A673 (cell line): Measurements from ENCODE around the gene SPEF1.

ENCODE experiments used
- EZH2 ChIP-seq: fragments of 200-600 bp; sonication (generic); IDR thresholded peaks from 2 replicates; pipeline ENCODE4 v1.6.1; 2017; ENCODE audit warnings: borderline replicate concordance, low read depth, mild to moderate bottlenecking, mixed read lengths, antibody characterized with exemption, low read length; ENCODE audit not compliant: poor library complexity, severe bottlenecking
- TF ChIP-seq, protein P1 (sequence below): fragments of 300-800, 200-600 bp; sonication (generic); conservative IDR thresholded peaks from 2 replicates; pipeline ENCODE4 v1.5.1; 2017; ENCODE audit warnings: low read depth, mild to moderate bottlenecking, antibody characterized with exemption, low read length, moderate library complexity, mixed read lengths

- TF ChIP-seq, protein P1, sequence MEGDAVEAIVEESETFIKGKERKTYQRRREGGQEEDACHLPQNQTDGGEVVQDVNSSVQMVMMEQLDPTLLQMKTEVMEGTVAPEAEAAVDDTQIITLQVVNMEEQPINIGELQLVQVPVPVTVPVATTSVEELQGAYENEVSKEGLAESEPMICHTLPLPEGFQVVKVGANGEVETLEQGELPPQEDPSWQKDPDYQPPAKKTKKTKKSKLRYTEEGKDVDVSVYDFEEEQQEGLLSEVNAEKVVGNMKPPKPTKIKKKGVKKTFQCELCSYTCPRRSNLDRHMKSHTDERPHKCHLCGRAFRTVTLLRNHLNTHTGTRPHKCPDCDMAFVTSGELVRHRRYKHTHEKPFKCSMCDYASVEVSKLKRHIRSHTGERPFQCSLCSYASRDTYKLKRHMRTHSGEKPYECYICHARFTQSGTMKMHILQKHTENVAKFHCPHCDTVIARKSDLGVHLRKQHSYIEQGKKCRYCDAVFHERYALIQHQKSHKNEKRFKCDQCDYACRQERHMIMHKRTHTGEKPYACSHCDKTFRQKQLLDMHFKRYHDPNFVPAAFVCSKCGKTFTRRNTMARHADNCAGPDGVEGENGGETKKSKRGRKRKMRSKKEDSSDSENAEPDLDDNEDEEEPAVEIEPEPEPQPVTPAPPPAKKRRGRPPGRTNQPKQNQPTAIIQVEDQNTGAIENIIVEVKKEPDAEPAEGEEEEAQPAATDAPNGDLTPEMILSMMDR = no peak
- TF ChIP-seq EZH2 = no peak
Measured at GRCh38 chr20:3741836-3742458, 39.3 kb downstream of the SPEF1 start.
